Prostate gland (tissue), 2 donors: ENCODE data around the gene MGRN1. TPM values are rescaled to one million over a fixed set of nuclear protein-coding genes. Genes with fewer than 3 reads are reported as not detected.

ENCODE experiments used
- DNase-seq: peaks from one replicate; pipeline ENCODE4 v3.0.0-alpha.2; 2019; ENCODE audit warnings: low spot score
- H3K27ac ChIP-seq, 2 donors: fragments of 200-600 bp; sonication (generic); 2 replicates each; pipeline ENCODE4 v1.5.1; 2017 to 2019
- H3K27me3 ChIP-seq: fragments of 200-600 bp; sonication (generic); replicated peaks from 2 replicates; pipeline ENCODE4 v1.5.1; 2019; ENCODE audit not compliant: insufficient read depth
- H3K36me3 ChIP-seq, 2 donors: fragments of 200-600 bp; sonication (generic); 1 replicate in 1 of 2; 2 replicates in 1 of 2; pipeline versions ENCODE4 v1.5.1 to v1.8.1; 2017 to 2019
- H3K4me1 ChIP-seq: fragments of 200-600 bp; sonication (generic); replicated peaks from 2 replicates; pipeline ENCODE4 v1.5.1; 2019
- H3K4me3 ChIP-seq, 2 donors: fragments of 200-600 bp; sonication (generic); 2 replicates each; pipeline ENCODE4 v1.5.1; 2017 to 2019
- H3K9me3 ChIP-seq: fragments of 200-600 bp; sonication (generic); 2 replicates; pipeline ENCODE4 v1.5.1; 2017
- CTCF ChIP-seq, 4 experiments: fragments of 200-600 bp in 2 of 4; fragments of 450-650 bp in 2 of 4; sonication (generic) in 2 of 4; IDR thresholded peaks; 1 replicate in 3 of 4; 2 replicates in 1 of 4; pipeline ENCODE4 v1.5.1; 2016 to 2019; ENCODE audit warnings: antibody characterized with exemption in 4 of 4, mild to moderate bottlenecking in 2 of 4, moderate library complexity in 2 of 4
- POLR2A ChIP-seq: fragments of 450-650 bp; IDR thresholded peaks from one replicate; pipeline ENCODE4 v1.6.1; 2016; ENCODE audit warnings: antibody characterized with exemption, mild to moderate bottlenecking
- POLR2AphosphoS5 ChIP-seq: sonication (generic); formaldehyde crosslinking; IDR thresholded peaks from one replicate; pipeline ENCODE4 v1.6.1; 2017; ENCODE audit warnings: antibody characterized with exemption
- WGBS: methylation state at CpG from one replicate; pipeline ENCODE4 v1.1.5; 2018; 5-methylcytosine and 5-hydroxymethylcytosine counted together
- intact Hi-C: fragments of 100-400 bp; cut with DNase I; formaldehyde crosslinking; loops from one replicate; pipeline ENCODE4 v1.14.2; 2022
- total RNA-seq, 2 donors: library from RNA; depleted of rRNA; stranded (reverse); fragments of >200 nt; gene quantifications; one replicate each; pipeline ENCODE4 v1.1.0, GENCODE V29; 2016

Gene MGRN1
- total RNA-seq, 2 donors from 2014 or later = 59.6 to 101 TPM

GRCh38 chr16:4580250-4580649, 44.4 kb upstream of the MGRN1 start:
- Histone ChIP-seq H3K27me3 (no peaks in the 10 kb centered on the region), H3K4me1 (no peaks in the 10 kb centered on the region), H3K4me3 (no peak overlapping the region), H3K36me3 (no peaks in the 10 kb centered on the region), H3K27ac (no peak overlapping the region), H3K9me3 (no peaks in the 10 kb centered on the region)
- WGBS = 56% methylated on average over 6 of the region's 6 CpGs
- DNase-seq = no peak
- TF ChIP-seq POLR2AphosphoS5 = no peak
- intact Hi-C loops = no loop called here

- no peaks in the 10 kb centered on the region for H3K9me3 ChIP-seq
- H3K4me3 ChIP-seq = no peak overlapping the region
- H3K36me3 ChIP-seq = no peaks in the 10 kb centered on the region
- no peaks in the 10 kb centered on the region for H3K4me1 ChIP-seq
- H3K27me3 ChIP-seq = no peaks in the 10 kb centered on the region
- no peak for DNase-seq
- intact Hi-C loops = no loop called here
- 92% methylated on average over 4 of the region's 4 CpGs for WGBS
- no peak overlapping the region for H3K27ac ChIP-seq
- TF ChIP-seq CTCF (IDR thresholded peaks at IDR 0.05) (no peak), POLR2AphosphoS5 (no peak), POLR2A (no peak)
Observed at GRCh38 chr16:4583906-4584305, 40.7 kb upstream of the MGRN1 start.

- intact Hi-C loops = loop anchor here (5.0 kb wide), 1 partner anchor 79 kb away; no protein-coding TSS in a partner anchor
- no peaks in the 10 kb centered on the region for H3K9me3 ChIP-seq
- no peak overlapping the region for H3K4me3 ChIP-seq
- 66% methylated on average over 7 of the region's 7 CpGs for WGBS
- H3K27ac ChIP-seq = no peak overlapping the region
- TF ChIP-seq POLR2AphosphoS5 = no peak
- no peak for TF ChIP-seq CTCF (IDR thresholded peaks at IDR 0.05)
- no peaks in the 10 kb centered on the region for H3K4me1 ChIP-seq
- H3K36me3 ChIP-seq = no peaks in the 10 kb centered on the region
- no peak for DNase-seq
- no peaks in the 10 kb centered on the region for H3K27me3 ChIP-seq
Observed at GRCh38 chr16:4586291-4586690, 38.3 kb upstream of the MGRN1 start.

GRCh38 chr16:4588386-4588785, 36.2 kb upstream of the MGRN1 start:
- H3K9me3 ChIP-seq = no peaks in the 10 kb centered on the region
- no peak overlapping the region for H3K4me3 ChIP-seq
- DNase-seq = no peak
- H3K36me3 ChIP-seq = no peaks in the 10 kb centered on the region
- no peak overlapping the region for H3K27ac ChIP-seq
- TF ChIP-seq POLR2AphosphoS5 (no peak), POLR2A (no peak), CTCF (IDR thresholded peaks at IDR 0.05) (no peak)
- no peaks in the 10 kb centered on the region for H3K27me3 ChIP-seq
- 83% methylated on average over 2 of the region's 2 CpGs for WGBS
- intact Hi-C loops = loop anchor here (5.0 kb wide), 1 partner anchor 81 kb away; no protein-coding TSS in a partner anchor
- H3K4me1 ChIP-seq = no peaks in the 10 kb centered on the region

GRCh38 chr16:4588961-4589360, 35.7 kb upstream of the MGRN1 start:
- TF ChIP-seq POLR2A = no peak
- no peak for TF ChIP-seq POLR2AphosphoS5
- no peak for TF ChIP-seq CTCF (IDR thresholded peaks at IDR 0.05)
- Histone ChIP-seq H3K27me3 (no peaks in the 10 kb centered on the region), H3K4me1 (no peaks in the 10 kb centered on the region), H3K36me3 (no peaks in the 10 kb centered on the region), H3K4me3 (no peak overlapping the region), H3K27ac (no peak overlapping the region), H3K9me3 (no peaks in the 10 kb centered on the region)
- DNase-seq = no peak
- intact Hi-C loops = loop anchor here (5.0 kb wide), 1 partner anchor 82 kb away; no protein-coding TSS in a partner anchor
- 95% methylated on average over 6 of the region's 6 CpGs for WGBS
